GM18873 (cell line): ENCODE data around the gene GSS.

Experiments
- ATAC-seq: cut with Tn5 transposase; IDR thresholded peaks from one replicate; pipeline ENCODE4 v1.9.1; 2021; ENCODE audit warnings: mild to moderate bottlenecking, moderate library complexity, moderate number of reproducible peaks; ENCODE audit not compliant: unreplicated experiment, low FRiP score

GSS gene

GRCh38 chr20:34880215-34880850 is 75.3 kb downstream of the GSS start:
- no peak for ATAC-seq
